GM18868 (cell line): ENCODE results near the gene PRKCA.
"Not testable (repeated sequence)": the region's sequence is repeated elsewhere in the genome, so short reads cannot be mapped to it uniquely, and the experiment has no call there.

Experiments
- ATAC-seq: cut with Tn5 transposase; IDR thresholded peaks from one replicate; pipeline ENCODE4 v1.9.1; 2021; ENCODE audit warnings: mild to moderate bottlenecking, moderate library complexity; ENCODE audit not compliant: unreplicated experiment

Gene PRKCA

GRCh38 chr17:66585472-66585871, 283.1 kb downstream of the PRKCA start:
- no peak for ATAC-seq

DNA sequence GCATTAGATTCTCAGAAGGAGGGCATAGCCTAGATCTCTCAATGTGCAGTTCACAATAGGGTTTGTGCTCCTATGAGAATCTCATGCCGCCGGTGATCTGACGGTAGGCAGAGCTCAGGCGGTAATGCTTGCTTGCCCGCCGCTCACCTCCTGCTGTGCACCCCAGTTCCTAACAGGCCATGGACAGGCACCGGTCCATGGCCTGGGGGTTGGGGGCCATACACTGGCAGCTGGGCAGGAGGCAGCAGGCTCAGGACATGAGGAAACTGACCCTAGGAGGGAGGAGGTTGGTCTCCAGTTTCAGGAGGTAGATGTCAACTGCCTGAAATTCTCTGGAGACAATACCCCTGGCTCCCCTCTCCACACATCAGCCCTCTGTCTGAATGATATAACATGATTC, 287.5 kb downstream of the PRKCA start:
- ATAC-seq, result no peak

- no peak for ATAC-seq
Observed at GRCh38 chr17:66593116-66593515, 290.7 kb downstream of the PRKCA start.

GRCh38 chr17:66595893-66596292, 293.5 kb downstream of the PRKCA start:
- no peak for ATAC-seq

GRCh38 chr17:66602659-66603384, 300.4 kb downstream of the PRKCA start:
- no peak for ATAC-seq

- ATAC-seq, result no peak
Observed at GRCh38 chr17:66604376-66604775, 302.0 kb downstream of the PRKCA start.

GRCh38 chr17:66605541-66605940, 303.1 kb downstream of the PRKCA start:
- no peak for ATAC-seq

DNA sequence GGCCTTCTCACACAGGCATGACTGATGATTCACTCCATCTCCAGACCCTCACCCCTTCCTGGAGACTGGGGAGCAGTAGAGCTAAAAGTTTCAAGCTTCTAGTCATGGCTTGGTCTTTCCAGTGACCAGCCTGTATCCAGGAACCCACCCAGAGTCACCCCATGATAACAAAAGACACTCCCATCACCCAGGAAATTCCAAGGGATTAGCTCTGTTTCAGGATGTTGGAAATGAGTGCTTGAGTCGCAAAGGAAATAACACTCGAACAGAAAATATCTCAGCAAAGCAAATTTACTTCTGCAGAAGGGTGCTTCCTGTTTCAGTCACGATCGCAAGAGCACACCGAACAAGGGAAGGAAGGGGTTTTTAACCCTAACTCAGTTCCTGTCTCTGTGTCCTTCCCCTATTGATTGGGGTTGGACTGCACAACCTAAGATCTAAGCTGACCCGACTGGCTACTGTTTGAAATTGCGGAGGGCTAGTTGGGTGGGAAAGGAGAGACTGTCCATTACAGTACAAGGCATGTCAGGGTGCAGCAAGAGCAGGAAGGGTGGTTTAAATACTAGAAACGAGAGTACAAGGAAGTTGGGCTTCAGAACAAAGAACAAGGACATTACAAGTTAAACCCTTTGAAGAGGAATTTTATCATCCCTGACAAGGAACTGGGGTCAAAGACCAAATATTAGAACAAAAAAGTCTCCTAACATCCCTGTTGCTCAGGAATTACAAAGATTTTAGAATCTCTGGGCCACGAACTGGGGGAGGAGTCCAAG, 308.1 kb downstream of the PRKCA start:
- ATAC-seq, result no peak

GRCh38 chr17:66611397-66611796, 309.0 kb downstream of the PRKCA start:
- no peak for ATAC-seq

GRCh38 chr17:66612993-66613392, 310.6 kb downstream of the PRKCA start:
- ATAC-seq, result no peak

DNA sequence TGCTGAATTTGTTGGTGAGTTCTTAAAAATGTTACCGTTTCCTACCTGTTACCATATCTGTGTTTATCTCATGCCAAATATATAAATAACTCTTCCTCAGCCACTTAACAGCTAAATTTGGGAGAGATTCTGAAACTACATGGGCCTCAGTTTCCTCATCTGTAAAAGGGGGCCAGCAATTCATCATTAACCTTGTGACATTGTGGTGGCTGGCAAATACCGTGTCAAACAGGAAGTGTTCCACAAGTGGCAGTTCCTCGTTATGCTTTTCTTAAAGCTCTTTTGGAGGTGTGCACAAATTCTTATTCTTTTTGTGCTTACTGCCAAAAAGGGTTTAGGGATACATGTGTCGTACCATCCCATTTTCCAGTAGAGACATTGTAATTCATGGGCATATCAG, 312.1 kb downstream of the PRKCA start:
- no peak for ATAC-seq

DNA sequence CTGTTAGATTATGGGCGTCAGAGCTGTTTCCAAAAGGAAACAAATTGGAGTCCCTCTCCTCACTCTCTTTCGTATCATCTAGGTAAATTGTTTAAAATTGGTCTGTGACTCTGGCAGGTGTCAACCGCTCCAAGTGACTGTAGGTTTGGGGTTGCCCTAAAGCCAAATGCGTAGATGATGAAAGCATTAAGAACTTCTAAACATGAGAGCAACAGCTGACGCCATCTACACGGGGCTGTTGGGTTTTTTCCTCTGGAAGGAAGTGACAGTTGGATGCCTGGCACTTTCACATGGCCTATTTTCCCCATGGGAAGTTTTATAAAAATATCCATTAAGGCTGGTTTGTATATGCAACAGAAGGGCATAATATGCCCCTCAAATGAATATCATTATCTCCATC, 316.8 kb downstream of the PRKCA start:
- no peak for ATAC-seq

GRCh38 chr17:66620528-66620927, 318.1 kb downstream of the PRKCA start:
- ATAC-seq, result no peak

DNA sequence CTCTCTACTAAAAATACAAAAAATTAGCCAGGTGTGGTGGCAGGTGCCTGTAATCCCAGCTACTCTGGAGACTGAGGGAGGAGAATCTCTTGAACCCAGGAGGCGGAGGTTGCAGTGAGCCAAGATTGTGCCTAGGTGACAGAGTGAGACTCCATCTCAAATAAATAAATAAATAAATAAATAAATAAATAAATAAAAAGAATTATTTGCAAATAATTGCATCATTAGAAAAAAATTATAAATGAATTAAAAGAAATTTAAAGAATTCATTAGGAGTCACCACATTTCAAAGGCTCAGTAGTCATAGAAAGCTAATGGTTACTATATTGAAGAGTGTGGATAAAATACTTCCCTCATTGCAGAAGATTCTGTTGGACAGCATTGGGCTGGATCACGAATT, 322.2 kb downstream of the PRKCA start:
- not testable (repeated sequence) for ATAC-seq

- no peak for ATAC-seq
Observed at GRCh38 chr17:66625311-66625767, 322.9 kb downstream of the PRKCA start.

- ATAC-seq, result no peak
Observed at GRCh38 chr17:66627985-66628384, 325.6 kb downstream of the PRKCA start.

GRCh38 chr17:66629762-66630161, 327.3 kb downstream of the PRKCA start:
- no peak for ATAC-seq

DNA sequence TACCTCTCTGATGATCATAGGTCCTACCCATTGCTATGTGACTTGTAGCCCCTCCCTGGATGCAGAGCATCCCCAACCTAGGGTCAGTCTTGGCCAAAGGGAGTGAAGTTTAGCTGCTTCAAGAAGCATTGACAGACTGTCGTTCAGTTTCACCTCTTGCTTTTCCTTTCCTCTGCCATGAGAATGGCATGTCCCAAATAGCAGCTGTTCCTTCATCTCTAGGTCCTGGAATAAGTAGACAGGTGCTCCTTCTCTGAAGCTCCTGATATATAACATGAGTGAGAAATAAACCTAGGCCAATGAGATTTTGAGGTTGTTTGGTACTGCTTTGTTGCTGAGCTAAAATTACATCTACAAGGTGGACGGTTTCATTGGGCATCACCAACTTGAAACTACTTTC, 328.0 kb downstream of the PRKCA start:
- no peak for ATAC-seq

- no peak for ATAC-seq
Observed at GRCh38 chr17:66630828-66631472, 328.5 kb downstream of the PRKCA start.

DNA sequence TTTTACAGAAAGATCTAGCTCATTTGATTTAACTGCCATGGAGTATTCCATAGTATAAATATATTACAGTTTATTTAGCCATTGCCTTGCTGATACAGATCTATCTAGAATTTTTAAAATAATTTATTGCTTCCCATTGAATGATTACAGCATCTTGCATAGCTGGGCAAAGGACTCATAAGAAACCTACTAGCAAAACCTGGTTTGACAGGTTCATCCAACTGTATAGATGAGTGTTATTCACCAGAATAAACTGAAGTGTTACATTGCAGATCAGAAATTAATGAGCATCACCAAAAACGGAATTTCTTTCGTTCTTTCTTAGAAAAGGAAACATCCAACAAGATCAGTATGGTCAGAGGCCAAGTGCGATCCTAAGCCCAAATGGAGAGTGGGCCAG, 330.3 kb downstream of the PRKCA start:
- ATAC-seq, result no peak

DNA sequence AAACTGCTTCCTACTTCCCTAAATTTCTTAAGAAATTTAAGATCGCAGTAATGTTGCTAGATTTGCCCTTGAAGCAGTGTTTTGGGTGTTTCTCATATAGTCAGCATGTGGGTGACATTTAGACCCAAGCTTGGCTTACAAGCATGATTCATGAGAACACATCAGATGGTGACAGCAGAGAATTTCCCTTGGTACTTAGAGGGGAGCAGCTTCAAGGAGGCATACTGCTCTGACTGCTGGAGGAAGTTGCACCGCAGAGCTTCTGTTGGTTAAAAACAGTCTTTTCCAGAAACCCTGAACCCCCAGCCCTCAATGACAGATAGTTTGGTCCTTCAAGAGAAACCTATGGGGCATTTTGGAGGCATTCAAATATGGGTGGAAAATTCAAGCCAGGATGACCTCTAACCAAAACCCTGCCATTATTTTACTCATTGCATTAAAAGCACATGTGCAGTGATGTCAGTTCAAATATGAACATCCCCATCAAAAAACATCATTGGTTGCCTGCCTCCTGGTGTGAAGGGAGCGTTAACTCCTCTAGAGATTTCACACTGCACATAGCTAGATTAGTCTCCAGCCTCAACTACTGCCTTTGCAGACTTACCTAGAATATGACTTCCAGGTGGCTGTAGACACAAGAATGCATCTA, 331.0 kb downstream of the PRKCA start:
- ATAC-seq, result no peak
